HG02943 (cell line): ENCODE results near the gene COQ8A.
"Not testable (repeated sequence)": the region's sequence is repeated elsewhere in the genome, so short reads cannot be mapped to it uniquely, and the experiment has no call there.

Source experiments
- ATAC-seq: cut with Tn5 transposase; IDR thresholded peaks from one replicate; pipeline ENCODE4 v1.9.1; 2021; ENCODE audit warnings: mild to moderate bottlenecking, low read depth, moderate library complexity; ENCODE audit not compliant: unreplicated experiment

Gene COQ8A

GRCh38 chr1:226999579-226999978 is 59.5 kb downstream of the COQ8A start:
- not testable (repeated sequence) for ATAC-seq

DNA sequence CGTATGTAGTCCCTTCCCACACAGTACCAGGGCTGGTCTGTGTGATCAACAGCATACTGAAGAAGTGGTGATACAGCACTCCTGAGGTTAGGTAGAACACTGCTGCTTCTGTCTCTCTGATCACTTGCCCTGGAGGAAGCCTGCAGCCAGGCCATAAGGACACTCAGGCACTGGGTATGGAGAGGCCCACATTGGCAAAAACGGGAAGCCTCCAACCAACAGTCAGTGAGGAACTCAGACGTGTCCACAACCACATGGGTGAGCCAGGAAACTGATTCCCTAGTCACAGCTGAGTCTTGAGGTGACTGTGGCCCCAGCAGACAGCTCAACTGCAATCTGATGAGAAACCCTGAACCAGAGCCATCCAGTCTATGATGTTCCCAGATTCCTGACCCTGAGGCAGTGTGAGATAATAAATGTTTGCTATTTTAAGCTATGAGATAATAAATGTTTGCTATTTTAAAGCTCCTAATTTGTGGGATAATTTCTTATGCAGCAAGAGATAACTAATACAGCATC is 62.5 kb downstream of the COQ8A start:
- no peak for ATAC-seq

GRCh38 chr1:227003165-227003564 is 63.1 kb downstream of the COQ8A start:
- ATAC-seq, result no peak

DNA sequence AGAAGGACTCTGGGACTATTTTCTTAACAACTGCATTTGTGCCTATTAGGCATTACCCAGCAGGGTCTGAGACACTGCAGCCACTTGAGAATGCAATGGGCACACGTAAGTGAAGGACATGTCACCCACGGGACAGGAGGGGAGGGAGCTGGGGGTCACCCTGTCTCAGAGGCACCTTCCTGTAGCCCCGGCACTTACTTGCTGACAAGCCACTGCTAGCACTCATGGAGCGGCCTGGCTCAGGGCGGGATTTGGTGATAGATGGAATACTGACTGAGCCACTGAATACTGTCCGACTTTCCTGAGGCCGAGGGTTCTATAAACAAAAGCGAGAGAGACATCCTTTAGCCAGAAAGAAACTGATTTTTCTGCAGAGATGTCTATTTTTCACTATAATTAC is 64.7 kb downstream of the COQ8A start:
- ATAC-seq, result no peak

GRCh38 chr1:227006226-227006796 is 66.2 kb downstream of the COQ8A start:
- ATAC-seq, result no peak

DNA sequence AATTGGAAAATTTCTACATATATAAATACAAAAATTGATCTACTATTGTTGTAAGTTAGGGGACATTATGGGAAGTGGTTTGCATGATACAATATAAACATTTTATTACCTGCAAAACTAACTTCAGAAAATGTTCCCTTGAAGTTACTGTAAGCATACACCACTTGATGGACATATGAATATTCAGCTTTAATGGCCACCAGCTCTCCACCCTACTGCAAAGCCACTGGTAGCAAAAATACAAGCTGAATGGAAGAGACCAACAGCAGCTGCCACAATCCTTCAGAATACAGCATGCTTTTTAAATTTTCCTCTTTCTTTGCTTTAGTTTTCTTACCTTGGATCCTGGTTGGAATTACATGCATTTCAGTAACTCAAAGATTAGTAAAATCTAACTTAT is 69.8 kb downstream of the COQ8A start:
- ATAC-seq, result no peak

- ATAC-seq, result no peak
These were observed 70.6 kb downstream of the COQ8A start for GRCh38 chr1:227010645-227011044.

- ATAC-seq, result no peak
These were observed 76.9 kb downstream of the COQ8A start for GRCh38 chr1:227016990-227017389.

DNA sequence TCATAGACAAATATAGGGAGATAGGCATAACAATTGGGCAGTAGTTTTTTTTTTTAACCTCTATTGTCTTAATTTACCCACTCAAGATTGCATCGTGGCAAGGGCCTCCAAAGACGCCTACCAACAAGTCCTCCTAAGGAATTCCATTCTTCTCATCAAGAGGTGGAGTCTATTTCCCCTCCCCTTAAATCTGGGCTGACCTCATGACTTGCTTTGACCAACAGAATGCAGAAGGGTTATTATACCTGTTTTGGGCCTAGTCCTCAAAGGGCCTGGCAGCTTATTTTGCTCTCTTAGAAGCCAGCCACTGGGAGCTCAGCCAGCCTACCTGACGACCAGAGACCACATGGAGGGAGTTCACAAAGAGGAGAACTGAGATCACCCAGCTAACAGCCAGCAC is 92.3 kb downstream of the COQ8A start:
- no peak for ATAC-seq

DNA sequence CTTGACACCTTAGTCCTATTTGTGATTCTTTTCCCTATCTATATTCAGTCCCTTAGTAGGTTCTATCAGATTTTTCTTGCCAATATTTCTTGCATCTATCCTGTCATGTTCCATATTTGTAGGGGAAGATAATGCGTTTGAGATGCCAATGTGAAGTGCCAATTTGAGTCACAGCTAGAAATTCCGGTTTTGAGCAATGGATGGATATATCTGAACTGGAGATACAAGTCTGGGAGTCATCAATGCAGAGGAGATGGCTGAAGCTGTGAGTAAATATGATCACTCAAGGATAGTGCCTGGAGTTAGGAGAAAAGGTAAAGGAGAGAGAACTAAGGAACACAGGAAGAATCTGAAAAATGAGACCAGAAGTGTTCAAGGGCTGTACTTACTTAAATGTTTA is 93.8 kb downstream of the COQ8A start:
- ATAC-seq, result no peak

DNA sequence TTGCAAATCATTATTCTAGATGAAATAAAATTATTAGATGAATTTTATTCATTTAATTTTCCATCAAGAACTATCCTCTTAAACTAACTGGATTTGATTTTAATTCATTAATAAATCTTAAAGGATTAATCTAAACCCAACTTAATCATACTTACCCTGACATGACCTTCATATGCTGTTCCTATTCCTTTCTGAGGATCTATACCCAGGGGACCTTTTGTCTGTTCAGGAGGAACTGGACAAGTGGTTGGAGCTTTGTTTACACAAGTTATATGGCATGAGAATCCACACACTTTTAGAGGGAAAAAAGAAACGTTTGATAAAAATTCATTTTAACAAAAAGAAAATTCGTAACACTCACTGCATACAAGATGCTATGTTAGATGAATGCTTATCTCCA is 95.2 kb downstream of the COQ8A start:
- ATAC-seq, result no peak

GRCh38 chr1:227037121-227037520 is 97.0 kb downstream of the COQ8A start:
- ATAC-seq, result no peak
